ENCODE results near the gene CCDC68. TPM values are rescaled to one million over a fixed set of nuclear protein-coding genes. Genes with fewer than 3 reads are reported as not detected.

The CCDC68 gene
- total RNA-seq, 4 donors from 2014 or later, result 72.6 to 99.7 (median 84.7) TPM

GRCh38 chr18:54967786-54968185 lies 8.5 kb upstream of the CCDC68 start:
- DNase-seq, result no peak
- Histone ChIP-seq H3K4me1 (no peaks in the 10 kb centered on the region), H3K27ac (no peak overlapping the region), H3K4me3 (no peak overlapping the region), H3K36me3 (no peaks in the 10 kb centered on the region), H3K9me3 (no peaks in the 10 kb centered on the region), H3K27me3 (no peaks in the 10 kb centered on the region)
- TF ChIP-seq POLR2A (IDR thresholded peaks at IDR 0.05), result no peak
- no peak for TF ChIP-seq CTCF (IDR thresholded peaks at IDR 0.05)

- no peak for DNase-seq
- H3K27ac ChIP-seq, result no peak overlapping the region
- TF ChIP-seq CTCF (IDR thresholded peaks at IDR 0.05) (no peak), POLR2A (IDR thresholded peaks at IDR 0.05) (no peak)
- no peak overlapping the region for H3K4me3 ChIP-seq
- H3K9me3 ChIP-seq, result no peaks in the 10 kb centered on the region
- no peaks in the 10 kb centered on the region for H3K4me1 ChIP-seq
- H3K27me3 ChIP-seq, result no peaks in the 10 kb centered on the region
- H3K36me3 ChIP-seq, result no peaks in the 10 kb centered on the region
These were observed 5.5 kb upstream of the CCDC68 start for GRCh38 chr18:54964741-54965140.

GRCh38 chr18:54962919-54963645 lies 3.8 kb upstream of the CCDC68 start:
- H3K27me3 ChIP-seq, result no peaks in the 10 kb centered on the region
- peaks cover 0 to 5% (median 0%) of the 10 kb centered on the region in 4 donors for H3K4me1 ChIP-seq
- TF ChIP-seq CTCF (IDR thresholded peaks at IDR 0.05) (no peak), POLR2A (IDR thresholded peaks at IDR 0.05) (no peak)
- H3K36me3 ChIP-seq, result no peaks in the 10 kb centered on the region
- no peaks in the 10 kb centered on the region for H3K9me3 ChIP-seq
- no peak overlapping the region for H3K27ac ChIP-seq
- no peak overlapping the region for H3K4me3 ChIP-seq
- no peak for DNase-seq

DNA sequence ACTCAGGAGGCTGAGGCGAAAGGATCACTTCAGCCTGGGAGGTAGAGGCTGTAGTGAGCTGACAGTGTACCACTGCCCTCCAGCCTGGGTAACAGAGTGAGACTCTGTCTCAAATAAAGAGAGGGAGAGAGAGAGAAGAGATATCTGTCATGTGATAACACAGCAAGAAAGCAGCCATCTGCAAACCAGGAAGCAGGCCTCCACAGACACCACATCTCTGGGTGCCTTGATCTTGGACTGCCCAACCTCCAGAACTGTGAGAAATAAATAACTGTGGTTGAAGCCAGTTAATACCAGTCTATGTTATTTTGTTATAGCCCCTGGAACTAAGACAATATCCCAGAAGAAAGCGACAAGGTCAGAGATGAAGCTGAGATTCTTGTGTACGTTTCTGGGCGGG lies 2.6 kb upstream of the CCDC68 start:
- Histone ChIP-seq H3K27ac (peak overlapping the region in 1 of 4 donors; percentile 7), H3K9me3 (no peaks in the 10 kb centered on the region)
- TF ChIP-seq CTCF (IDR thresholded peaks at IDR 0.05), result no peak
- no peak for TF ChIP-seq POLR2A (IDR thresholded peaks at IDR 0.05)

GRCh38 chr18:54961016-54961423 lies 1.8 kb upstream of the CCDC68 start:
- Histone ChIP-seq H3K27me3 (no peaks in the 10 kb centered on the region), H3K4me1 (peaks cover 0 to 5% (median 0%) of the 10 kb centered on the region in 4 donors), H3K4me3 (no peak overlapping the region), H3K36me3 (no peaks in the 10 kb centered on the region), H3K9me3 (no peaks in the 10 kb centered on the region), H3K27ac (peak overlapping the region in 2 of 4 donors; percentile 7 to 23)
- TF ChIP-seq POLR2A (IDR thresholded peaks at IDR 0.05) (no peak), CTCF (IDR thresholded peaks at IDR 0.05) (no peak)
- no peak for DNase-seq

More for the DNA sequence above, 2.6 kb upstream of the CCDC68 start:
- Histone ChIP-seq H3K4me1 (peaks cover 0 to 5% (median 0%) of the 10 kb centered on the region in 4 donors), H3K27me3 (no peaks in the 10 kb centered on the region), H3K36me3 (no peaks in the 10 kb centered on the region), H3K4me3 (no peak overlapping the region)
- DNase-seq, result no peak

Data from Peyer's patch (tissue), 4 donors.